ENCODE measurements around the gene ANKRD44.
"Not testable (repeated sequence)": the region's sequence is repeated elsewhere in the genome, so short reads cannot be mapped to it uniquely, and the experiment has no call there.

The ANKRD44 gene

GRCh38 chr2:197310271-197310985, at the start of gene ANKRD44:
ANKRD44 (minus strand) TSS chr2:197310780; CDS start chr2:197310604, 176 bp downstream.
- DNase-seq (ENCODE audit: low read depth): peak; percentile 83

GRCh38 chr2:197359859-197360258, 49.3 kb upstream of the ANKRD44 start:
- no peak for DNase-seq (ENCODE audit: low read depth)

DNA sequence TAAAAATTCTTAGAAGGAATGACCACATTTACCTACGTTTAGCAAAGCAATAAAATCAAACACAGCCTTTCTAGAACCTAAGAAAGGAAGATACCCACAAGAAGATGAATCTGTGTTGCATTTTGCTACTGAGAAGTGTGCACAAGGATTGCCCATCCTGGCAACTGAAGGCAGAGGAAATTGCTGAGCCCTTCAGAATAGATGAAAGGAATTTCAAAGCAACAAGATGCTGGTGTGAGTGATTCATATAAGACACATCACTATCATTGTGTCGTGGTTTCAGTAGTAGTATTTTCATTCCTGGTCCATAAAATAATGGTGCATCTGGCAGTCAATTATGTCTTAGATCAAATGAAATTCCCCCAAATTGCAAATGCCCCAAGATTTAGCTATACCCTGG, 48.4 kb upstream of the ANKRD44 start:
- DNase-seq (ENCODE audit: low read depth): no peak

DNA sequence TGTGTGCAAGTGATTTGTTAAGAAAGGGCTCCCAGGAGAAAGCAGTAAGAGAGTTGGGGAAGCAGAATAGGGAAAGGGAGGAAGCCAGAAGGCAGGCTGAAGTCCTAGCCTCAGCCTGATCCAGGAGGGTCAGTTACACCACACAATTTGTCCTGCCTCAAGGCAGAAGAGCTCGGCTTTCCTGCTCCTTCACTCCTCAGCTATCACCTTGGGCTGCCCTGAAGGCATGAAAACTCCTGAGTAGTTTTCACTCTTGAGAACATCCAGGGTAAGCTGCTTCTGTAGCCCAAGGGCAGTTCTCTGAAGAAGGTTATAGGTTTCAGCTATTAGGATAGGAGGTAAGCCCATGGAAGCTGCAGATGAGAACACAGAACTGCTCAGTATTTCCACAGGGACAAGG, 47.4 kb upstream of the ANKRD44 start:
- DNase-seq (ENCODE audit: low read depth): no peak

DNA sequence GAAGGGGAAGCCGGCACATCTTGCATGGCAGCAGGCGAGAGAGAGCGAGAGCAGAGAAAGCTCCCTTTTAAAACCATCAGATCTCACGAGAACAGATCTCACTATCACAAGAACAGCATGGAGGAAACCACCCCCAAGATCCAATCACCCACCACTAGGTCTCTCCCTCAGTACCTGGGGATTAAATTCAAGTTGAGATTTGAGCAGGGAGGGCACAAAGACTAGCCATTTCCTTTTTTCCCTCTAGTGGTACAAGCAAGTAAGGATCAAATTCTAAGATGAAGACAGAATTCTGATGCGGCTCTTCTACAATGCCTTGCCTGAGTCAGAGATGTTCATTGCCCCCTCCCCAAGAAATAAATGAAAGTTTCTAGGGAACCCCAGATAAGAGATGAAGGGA, 45.6 kb upstream of the ANKRD44 start:
- DNase-seq (ENCODE audit: low read depth): no peak

GRCh38 chr2:197354169-197354558, 43.6 kb upstream of the ANKRD44 start:
- no peak for DNase-seq (ENCODE audit: low read depth)

DNA sequence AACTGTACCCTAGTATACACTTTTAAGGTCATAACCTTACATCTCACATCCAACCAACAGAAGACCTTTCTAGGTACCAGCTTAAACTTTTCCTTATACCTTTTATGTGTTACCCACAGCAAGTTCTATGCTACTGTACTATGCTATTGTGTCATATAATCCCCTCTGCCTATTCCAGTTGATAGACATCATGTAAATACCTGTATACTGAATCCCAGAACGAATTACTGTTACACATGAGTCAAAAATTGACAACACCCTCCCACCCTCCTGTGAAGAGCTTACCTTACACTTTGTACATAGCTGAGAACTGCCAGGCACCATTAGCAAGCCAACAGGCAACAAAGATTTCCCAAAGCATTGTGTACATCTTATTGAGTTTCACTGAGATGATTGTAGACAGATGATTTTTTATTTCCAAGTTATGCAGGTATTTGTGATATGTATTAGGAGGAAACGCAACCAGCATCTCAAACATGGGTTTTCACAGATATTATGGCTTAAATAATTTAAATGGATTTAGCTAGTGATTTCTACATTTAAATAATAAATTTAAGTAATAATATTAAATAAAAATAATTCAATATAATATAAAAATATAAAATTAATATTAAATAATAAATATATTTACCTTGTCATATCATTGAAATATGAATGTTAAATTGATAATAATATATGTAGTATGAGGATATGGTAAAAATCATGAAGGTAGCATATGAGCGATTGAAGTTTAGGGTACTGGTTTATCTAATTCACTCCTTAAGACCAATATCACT, 43.0 kb upstream of the ANKRD44 start:
- DNase-seq (ENCODE audit: low read depth): no peak

- no peak for DNase-seq (ENCODE audit: low read depth)
Measured at GRCh38 chr2:197349699-197350098, 39.1 kb upstream of the ANKRD44 start.

DNA sequence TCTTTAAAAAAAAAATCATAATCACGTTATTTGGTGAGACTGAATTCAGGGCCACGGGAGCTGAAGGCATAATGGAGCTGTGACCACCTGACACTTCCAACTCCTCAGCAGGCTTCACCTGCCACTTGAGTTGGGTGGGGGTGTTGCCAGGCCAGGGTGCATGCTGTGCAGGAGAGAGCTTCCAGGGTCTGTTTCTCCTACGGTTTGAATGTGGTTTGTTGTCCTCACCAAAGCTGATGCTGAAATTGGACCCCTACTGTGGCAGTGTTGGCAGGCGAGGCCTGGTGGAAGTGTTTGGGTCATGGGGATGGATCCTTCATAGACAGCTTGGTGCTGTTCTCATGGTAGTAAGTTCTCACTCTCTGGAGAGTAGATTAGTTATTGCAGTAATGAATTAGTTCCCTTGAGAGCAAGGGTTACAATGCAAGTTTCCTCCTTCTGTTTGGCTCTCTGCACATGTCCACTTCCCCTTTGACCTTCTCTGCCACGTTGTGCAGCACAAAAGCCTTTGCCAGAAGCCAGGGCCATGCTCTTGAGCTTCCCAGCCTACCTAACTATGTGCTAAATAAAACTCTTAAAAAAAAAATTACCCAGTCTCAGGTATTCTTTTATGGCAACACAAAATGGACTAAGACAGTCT, 38.3 kb upstream of the ANKRD44 start:
- DNase-seq (ENCODE audit: low read depth): no peak

DNA sequence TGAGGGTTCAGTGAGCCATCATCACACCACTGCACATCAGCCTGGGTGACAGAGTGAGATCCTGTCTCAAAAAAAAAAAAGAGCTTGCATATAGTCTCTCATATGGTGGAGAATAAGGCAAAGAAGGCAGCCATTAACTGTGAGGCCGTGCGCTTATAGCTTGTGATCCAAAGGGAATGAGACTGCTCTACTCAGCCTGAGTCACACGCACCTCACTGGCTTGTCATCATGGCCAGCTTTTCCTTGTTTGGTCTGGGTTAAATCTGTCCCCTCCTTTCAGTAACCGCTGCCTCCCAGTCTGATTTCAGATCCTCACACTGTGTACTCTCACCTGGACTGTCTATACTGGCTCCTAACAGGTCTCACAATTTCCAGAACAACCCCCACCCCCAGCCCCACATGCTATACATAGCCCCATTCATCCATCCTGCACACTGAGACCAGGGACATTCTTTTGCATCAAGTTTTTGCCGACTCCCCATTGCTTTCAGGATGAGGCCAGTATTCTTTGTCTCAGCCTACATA, 35.3 kb upstream of the ANKRD44 start:
- DNase-seq (ENCODE audit: low read depth): no peak

GRCh38 chr2:197343968-197344367, 33.4 kb upstream of the ANKRD44 start:
- not testable (repeated sequence) for DNase-seq (ENCODE audit: low read depth)

DNA sequence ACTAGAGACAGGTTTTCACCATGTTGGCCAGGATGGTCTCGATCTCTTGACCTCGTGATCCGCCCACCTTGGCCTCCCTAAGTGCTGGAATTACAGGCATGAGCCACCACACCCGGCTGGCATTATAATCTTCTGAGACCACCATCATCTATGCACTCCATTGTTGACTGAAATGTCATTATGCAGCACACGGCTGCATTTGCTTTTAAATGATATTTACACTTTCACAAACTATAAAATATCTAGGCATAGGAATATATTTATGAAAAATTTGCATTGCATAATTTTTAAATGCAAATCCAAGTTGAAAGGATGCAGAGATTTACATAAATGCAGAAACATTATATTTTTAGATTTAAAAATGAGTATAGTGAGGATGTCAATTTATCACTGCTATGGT, 30.0 kb upstream of the ANKRD44 start:
- no peak for DNase-seq (ENCODE audit: low read depth)

GRCh38 chr2:197339496-197340220, 29.1 kb upstream of the ANKRD44 start:
- DNase-seq (ENCODE audit: low read depth): no peak

DNA sequence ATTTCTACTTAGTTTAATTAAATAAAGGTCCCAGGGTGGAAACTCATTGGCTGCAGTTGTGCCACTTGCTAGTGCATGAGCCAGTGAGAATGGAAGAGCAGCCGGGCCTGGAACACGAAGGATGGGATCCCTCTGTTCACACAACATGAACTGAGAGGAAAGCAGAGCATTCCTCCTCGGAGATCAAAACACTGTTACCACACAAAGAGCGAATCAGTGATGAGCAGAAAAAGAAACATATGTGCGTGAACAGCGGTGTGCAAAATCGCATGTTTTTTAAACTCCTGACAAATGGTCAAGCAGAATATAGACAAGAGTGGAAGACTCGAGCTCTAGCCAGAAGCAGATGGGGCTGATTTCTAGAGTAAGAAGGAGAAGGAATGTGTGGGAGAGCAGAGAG, 28.4 kb upstream of the ANKRD44 start:
- DNase-seq (ENCODE audit: low read depth): no peak

DNA sequence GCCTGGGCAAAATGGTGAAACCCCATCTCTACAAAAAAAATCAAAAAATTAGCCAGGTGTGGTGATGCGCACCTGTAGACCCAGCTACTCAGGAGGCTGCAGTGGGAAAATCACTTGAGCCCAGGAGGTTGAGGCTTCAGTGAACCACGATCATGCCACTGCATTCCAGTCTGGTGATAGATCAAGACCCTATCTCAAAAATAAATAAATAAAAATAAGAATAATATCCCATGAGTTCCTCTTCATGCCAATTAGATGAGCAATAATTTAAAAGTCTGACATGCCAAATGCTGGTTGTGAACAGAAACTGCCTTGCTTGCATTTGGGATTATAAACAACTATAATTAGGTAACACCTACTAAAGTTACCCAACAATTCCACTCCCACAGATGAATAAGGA, 22.1 kb upstream of the ANKRD44 start:
- no peak for DNase-seq (ENCODE audit: low read depth)

DNA sequence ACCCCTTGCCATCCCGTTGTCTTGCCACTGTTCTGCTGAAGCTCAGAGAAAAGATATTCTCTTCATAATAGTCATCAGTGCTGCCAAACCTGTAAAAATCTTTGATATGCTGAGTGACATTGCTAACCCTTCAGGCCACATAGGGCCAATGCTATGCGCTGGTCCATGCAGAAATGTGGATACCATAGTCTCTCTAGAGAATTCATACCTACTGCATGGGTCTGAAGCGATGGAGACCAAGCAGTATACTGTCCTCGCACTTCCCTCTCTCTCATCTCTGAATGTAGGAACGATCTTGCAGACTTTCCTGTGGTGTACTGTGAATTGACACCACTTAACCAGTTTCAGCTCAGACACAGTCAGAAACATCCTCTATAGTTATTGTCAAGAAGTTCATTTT, 17.9 kb upstream of the ANKRD44 start:
- no peak for DNase-seq (ENCODE audit: low read depth)

DNA sequence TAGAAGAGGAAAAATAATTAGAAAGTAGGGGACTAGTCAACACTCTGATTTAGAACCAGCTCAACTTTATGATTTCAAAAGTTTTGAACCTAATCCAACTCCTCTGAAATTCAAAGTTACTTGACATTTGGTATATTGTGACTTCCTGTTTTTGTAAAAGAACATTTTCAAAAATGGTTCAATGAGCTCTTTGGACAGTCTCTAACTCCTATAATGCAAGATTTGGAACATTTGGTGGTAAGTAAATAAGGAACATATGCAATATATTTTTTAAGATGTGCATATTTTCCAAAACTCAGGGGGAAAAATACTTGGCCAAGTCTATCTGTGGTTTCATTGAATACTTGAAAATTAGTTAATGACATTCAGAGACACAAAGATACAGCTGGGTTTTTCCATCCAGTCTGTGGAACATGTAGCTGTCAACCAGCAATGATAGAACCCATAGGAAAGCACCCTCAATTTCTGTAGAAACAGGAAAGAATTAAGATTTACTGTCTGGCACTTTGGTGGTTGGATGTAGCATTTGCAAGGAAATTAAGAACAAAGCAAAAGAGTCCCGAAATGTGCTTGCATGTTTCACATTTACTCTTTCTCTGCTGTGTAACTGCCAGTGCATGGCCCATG, 17.0 kb upstream of the ANKRD44 start:
- DNase-seq (ENCODE audit: low read depth): no peak

DNA sequence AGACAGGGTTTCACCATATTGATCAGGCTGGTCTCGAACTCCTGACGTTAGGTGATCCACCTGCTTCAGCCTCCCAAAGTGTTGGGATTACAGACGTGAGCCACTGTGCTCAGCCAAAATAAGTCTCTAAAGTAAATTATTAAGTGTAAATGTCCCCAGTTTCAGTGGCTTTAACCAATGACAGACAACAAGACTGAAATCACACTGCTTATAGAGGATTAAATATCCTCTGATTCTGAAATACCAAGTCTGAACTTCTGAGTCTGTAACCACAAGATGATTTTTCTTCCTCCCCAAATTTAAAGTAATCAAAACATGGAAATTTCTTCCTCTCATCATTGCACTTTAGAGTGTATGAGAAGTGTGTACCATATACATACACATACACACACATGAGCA, 16.5 kb upstream of the ANKRD44 start:
- DNase-seq (ENCODE audit: low read depth): no peak

DNA sequence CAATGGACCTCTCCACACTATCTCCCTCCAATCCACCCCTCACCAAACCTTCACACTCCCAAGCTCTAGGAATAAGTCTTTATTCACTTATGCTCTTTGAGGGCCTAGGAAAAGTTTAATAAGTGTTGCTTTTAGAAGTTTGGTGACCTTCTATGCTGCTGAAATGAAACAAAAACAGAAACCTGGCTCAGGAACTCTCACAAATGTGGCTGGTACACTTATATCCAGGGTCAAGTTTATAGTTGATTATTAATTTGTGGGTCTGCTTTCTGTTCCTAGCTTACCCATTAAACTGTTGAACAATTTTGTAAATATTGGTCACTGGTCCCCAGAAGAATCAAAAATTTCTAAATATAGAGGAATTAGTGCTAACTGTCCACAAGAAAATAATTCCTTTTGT, 14.2 kb upstream of the ANKRD44 start:
- DNase-seq (ENCODE audit: low read depth): no peak

DNA sequence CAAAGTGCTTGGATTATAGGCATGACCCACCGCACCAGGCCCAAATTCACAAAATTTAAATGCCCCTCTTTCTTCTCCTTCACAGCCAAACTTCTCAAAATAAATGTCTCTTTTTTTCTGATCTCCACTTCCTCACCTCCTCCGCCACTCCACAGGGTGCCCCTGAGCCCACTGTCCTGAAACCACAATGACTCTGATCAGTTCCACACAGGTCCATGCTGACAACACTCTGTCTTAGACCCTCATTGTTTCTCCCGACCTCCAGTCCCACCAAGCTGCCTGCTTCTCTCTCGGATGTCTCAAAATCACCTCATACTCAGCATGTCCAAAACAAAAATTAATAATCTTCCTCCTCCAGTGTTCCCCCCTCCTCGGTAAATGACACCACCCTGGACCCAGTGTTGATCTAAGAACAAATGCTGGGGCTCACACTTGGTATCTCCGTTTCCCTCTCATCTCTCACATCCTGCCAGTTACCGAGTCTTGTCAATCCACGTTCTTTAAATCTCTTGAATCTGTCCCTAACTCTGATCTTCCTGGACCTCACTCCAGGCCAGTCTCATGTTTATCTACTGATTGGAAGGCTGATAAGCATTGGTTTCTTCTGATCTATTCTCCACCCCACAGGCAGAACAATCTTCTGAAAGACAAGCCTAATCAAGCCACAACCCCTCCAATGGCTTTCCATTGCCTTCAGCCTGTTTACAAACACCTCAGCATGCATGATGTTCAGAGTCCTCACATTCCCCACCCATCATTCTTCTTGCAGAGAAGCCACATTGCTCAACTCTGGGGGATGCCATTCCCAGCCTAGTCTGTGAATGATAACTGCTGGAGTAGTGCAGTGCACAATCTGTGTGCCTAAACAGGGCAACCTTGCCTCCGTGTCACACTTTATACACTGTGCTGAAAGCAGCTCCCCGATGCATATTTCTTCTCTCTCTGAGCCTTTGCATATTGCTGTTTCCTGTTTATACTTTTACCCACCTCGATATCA, 12.4 kb upstream of the ANKRD44 start:
- no peak for DNase-seq (ENCODE audit: low read depth)

DNA sequence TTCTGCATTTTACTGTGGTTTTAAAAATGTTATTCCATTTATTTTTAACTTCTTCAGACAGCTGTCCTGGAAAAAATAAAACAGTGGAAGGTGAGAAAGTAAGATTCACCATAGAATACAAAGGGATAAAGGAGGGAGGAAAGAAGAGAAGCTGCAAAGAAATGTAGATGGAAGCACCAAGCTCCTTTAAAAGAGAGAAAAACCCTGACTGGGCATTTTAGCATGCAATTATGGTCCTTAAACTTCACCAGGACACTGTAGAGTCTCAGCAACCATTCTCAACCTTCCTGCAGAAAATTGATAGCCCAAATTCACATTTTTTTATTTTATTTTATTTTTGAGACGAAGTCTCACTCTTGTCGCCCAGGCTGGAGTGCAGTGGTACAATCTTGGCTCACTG, 11.6 kb upstream of the ANKRD44 start:
- no peak for DNase-seq (ENCODE audit: low read depth)

Measured in activated T-helper 9 cell treated with anti-CD3 and anti-CD28 coated beads, Interleukin-2, amount 50 U/mL, for 16 hours (primary cell).